Measurements from ENCODE around the gene GRIK1.
"Not testable (repeated sequence)": the region's sequence is repeated elsewhere in the genome, so short reads cannot be mapped to it uniquely, and the experiment has no call there.

The GRIK1 gene

GRCh38 chr21:29939924-29940275 is at the start of gene GRIK1:
TSS of gene GRIK1 (minus strand) at chr21:29939996.
- DNase-seq: no peak

GRCh38 chr21:29987762-29988161 is 48.0 kb upstream of the GRIK1 start:
- no peak for DNase-seq

- no peak for DNase-seq
Measured at GRCh38 chr21:29985866-29986265, 46.1 kb upstream of the GRIK1 start.

- DNase-seq: no peak
Measured at GRCh38 chr21:29979043-29979442, 39.2 kb upstream of the GRIK1 start.

- no peak for DNase-seq
Measured at GRCh38 chr21:29975776-29976175, 36.0 kb upstream of the GRIK1 start.

GRCh38 chr21:29973258-29973657 is 33.5 kb upstream of the GRIK1 start:
- no peak for DNase-seq

- DNase-seq: no peak
Measured at GRCh38 chr21:29961291-29962027, 21.7 kb upstream of the GRIK1 start.

- DNase-seq: no peak
Measured at GRCh38 chr21:29958551-29958950, 18.8 kb upstream of the GRIK1 start.

GRCh38 chr21:29958035-29958434 is 18.2 kb upstream of the GRIK1 start:
- DNase-seq: not testable (repeated sequence)

GRCh38 chr21:29953690-29954089 is 13.9 kb upstream of the GRIK1 start:
- DNase-seq: no peak

GRCh38 chr21:29953072-29953471 is 13.3 kb upstream of the GRIK1 start:
- DNase-seq: no peak

- no peak for DNase-seq
Measured at GRCh38 chr21:29951911-29952310, 12.1 kb upstream of the GRIK1 start.

- DNase-seq: no peak
Measured at GRCh38 chr21:29949991-29950390, 10.2 kb upstream of the GRIK1 start.

- DNase-seq: no peak
Measured at GRCh38 chr21:29947119-29947518, 7.3 kb upstream of the GRIK1 start.

GRCh38 chr21:29943885-29944284 is 4.1 kb upstream of the GRIK1 start:
- no peak for DNase-seq

- DNase-seq: no peak
Measured at GRCh38 chr21:29942034-29942433, 2.2 kb upstream of the GRIK1 start.

- DNase-seq: no peak
Measured at GRCh38 chr21:29940991-29941390, 1.2 kb upstream of the GRIK1 start.

GRCh38 chr21:29940361-29940760 is 565 bp upstream of the GRIK1 start:
- no peak for DNase-seq

- no peak for DNase-seq
Measured at GRCh38 chr21:29939104-29939923, 482 bp downstream of the GRIK1 start.

- DNase-seq: no peak
Measured at GRCh38 chr21:29938776-29939103, 1.1 kb downstream of the GRIK1 start.

- no peak for DNase-seq
Measured at GRCh38 chr21:29933088-29933487, 6.7 kb downstream of the GRIK1 start.

GRCh38 chr21:29928537-29928936 is 11.3 kb downstream of the GRIK1 start:
- no peak for DNase-seq

- no peak for DNase-seq
Measured at GRCh38 chr21:29920938-29921337, 18.9 kb downstream of the GRIK1 start.

- DNase-seq: no peak
Measured at GRCh38 chr21:29914326-29914725, 25.5 kb downstream of the GRIK1 start.

GRCh38 chr21:29909571-29909970 is 30.2 kb downstream of the GRIK1 start:
- no peak for DNase-seq

Data from SIG-M5 (cell line).